HEK293T (cell line): ENCODE data around the gene PRDM16.

ENCODE experiments used
- ARNT ChIP-seq: fragments of 450-650 bp; IDR thresholded peaks from 2 replicates; pipeline ENCODE4 v1.6.1; 2017; ENCODE audit warnings: mild to moderate bottlenecking
- BHLHE40 ChIP-seq: fragments of 450-650 bp; IDR thresholded peaks from 2 replicates; pipeline ENCODE4 v1.6.1; 2016; ENCODE audit warnings: mild to moderate bottlenecking, moderate library complexity, borderline replicate concordance
- ELF4 ChIP-seq: fragments of 450-650 bp; IDR thresholded peaks from 2 replicates; pipeline ENCODE4 v1.6.1; 2017; ENCODE audit warnings: antibody characterized with exemption
- FOXA1 ChIP-seq: fragments of 450-650 bp; IDR thresholded peaks from 2 replicates; pipeline ENCODE4 v1.6.1; 2016; ENCODE audit warnings: mild to moderate bottlenecking
- FOXK2 ChIP-seq: fragments of 450-650 bp; IDR thresholded peaks from 2 replicates; pipeline ENCODE4 v1.6.1; 2016; ENCODE audit warnings: mild to moderate bottlenecking
- FOXM1 ChIP-seq: fragments of 450-650 bp; IDR thresholded peaks from 2 replicates; pipeline ENCODE4 v1.6.1; 2017; ENCODE audit warnings: mild to moderate bottlenecking, borderline replicate concordance
- L3MBTL2 ChIP-seq: fragments of 450-650 bp; conservative IDR thresholded peaks from 2 replicates; pipeline ENCODE4 v1.6.1; 2016; ENCODE audit warnings: mild to moderate bottlenecking
- NFRKB ChIP-seq: fragments of 450-650 bp; IDR thresholded peaks from 2 replicates; pipeline ENCODE4 v1.6.1; 2016; ENCODE audit warnings: mild to moderate bottlenecking, moderate library complexity
- SP1 ChIP-seq: fragments of 450-650 bp; IDR thresholded peaks from 2 replicates; pipeline ENCODE4 v1.6.1; 2017
- SUZ12 ChIP-seq: fragments of 450-650 bp; IDR thresholded peaks from 2 replicates; pipeline ENCODE4 v1.6.1; 2016; ENCODE audit warnings: mild to moderate bottlenecking
- TARDBP ChIP-seq: fragments of 450-650 bp; IDR thresholded peaks from 2 replicates; pipeline ENCODE4 v1.6.1; 2016
- ZNF384 ChIP-seq: fragments of 450-650 bp; IDR thresholded peaks from 2 replicates; pipeline ENCODE4 v1.6.1; 2016
- TF ChIP-seq, protein P1 (sequence below): fragments of 450-650 bp; IDR thresholded peaks from 2 replicates; pipeline ENCODE4 v1.6.1; 2016

DNA sequence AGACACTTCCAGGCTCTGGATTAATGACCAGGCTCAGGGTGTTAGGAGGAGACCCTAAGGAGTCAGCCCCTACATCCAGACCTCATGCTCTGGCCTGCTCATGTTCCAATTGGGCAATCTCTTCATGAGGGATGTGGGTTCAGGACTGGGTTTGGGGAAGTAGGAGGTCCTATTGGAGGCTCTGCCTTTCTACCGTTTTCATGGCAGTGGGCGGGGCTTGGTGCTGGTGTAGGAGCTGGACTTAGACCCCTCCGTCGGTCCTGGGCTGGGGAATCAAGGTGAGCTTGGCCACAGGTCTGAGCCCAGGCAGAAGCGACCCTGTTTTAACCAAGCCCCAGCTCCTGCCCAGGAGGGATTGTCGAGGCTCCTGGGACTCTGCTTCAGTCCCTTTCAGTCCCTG, 123.4 kb downstream of the PRDM16 start:
- TF ChIP-seq SUZ12 = no peak
- TF ChIP-seq SP1 = no peak
- TF ChIP-seq, protein P1, sequence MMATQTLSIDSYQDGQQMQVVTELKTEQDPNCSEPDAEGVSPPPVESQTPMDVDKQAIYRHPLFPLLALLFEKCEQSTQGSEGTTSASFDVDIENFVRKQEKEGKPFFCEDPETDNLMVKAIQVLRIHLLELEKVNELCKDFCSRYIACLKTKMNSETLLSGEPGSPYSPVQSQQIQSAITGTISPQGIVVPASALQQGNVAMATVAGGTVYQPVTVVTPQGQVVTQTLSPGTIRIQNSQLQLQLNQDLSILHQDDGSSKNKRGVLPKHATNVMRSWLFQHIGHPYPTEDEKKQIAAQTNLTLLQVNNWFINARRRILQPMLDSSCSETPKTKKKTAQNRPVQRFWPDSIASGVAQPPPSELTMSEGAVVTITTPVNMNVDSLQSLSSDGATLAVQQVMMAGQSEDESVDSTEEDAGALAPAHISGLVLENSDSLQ = no peak
- no peak for TF ChIP-seq TARDBP
- TF ChIP-seq FOXK2 = no peak
- no peak for TF ChIP-seq L3MBTL2
- no peak for TF ChIP-seq FOXM1
- TF ChIP-seq ZNF384 = no peak
- no peak for TF ChIP-seq NFRKB
- TF ChIP-seq ARNT = no peak
- no peak for TF ChIP-seq ELF4
- no peak for TF ChIP-seq BHLHE40
- TF ChIP-seq FOXA1 = no peak
